Naive B cell (primary cell): ENCODE measurements around the gene CYP2B6. TPM values are rescaled to one million over a fixed set of nuclear protein-coding genes. Genes with fewer than 3 reads are reported as not detected.

Experiments used
- polyA plus RNA-seq, 6 donors: library from polyadenylated mRNA; unstranded; fragments of 300-500 nt; fragmentation: Illumina TruSeq; gene quantifications; one replicate each; pipeline ENCODE4 v1.2.3, GENCODE V29; 2021; ENCODE audit warnings: low read depth in 6 of 6

Gene CYP2B6
- polyA plus RNA-seq, 6 donors from 2014 or later: not detected

Other genes with a start within 250 kb of the CYP2B6 start
- gene ACTMAP, start 240.8 kb upstream of the CYP2B6 start, polyA plus RNA-seq: 1 to 10 TPM; 1.9 to 5.6 (median 4.7) TPM
- gene SNRPA, start 240.1 kb upstream of the CYP2B6 start, polyA plus RNA-seq: 10 to 100 TPM; 48.3 to 88.8 (median 59.8) TPM
- gene MIA, start 215.8 kb upstream of the CYP2B6 start, polyA plus RNA-seq: not detected
- 100 to 1,000 TPM; 111 to 167 (median 145) TPM for gene RAB4B, start 213.0 kb upstream of the CYP2B6 start, polyA plus RNA-seq
- gene EGLN2, start 192.1 kb upstream of the CYP2B6 start, polyA plus RNA-seq: 100 to 1,000 TPM in 4 of 6 donors, 10 to 100 TPM in 2; 66.8 to 184 (median 124) TPM
- not detected for gene CYP2A6, start 140.8 kb upstream of the CYP2B6 start, polyA plus RNA-seq
- not detected for gene CYP2A7, start 109.1 kb upstream of the CYP2B6 start, polyA plus RNA-seq
- gene CYP2A13, start 97.2 kb downstream of the CYP2B6 start, polyA plus RNA-seq: not detected
- gene CYP2F1, start 123.2 kb downstream of the CYP2B6 start, polyA plus RNA-seq: under 1 TPM in 1 of 6 donors, not detected in 5; 0.13 TPM
- gene CYP2S1, start 201.9 kb downstream of the CYP2B6 start, polyA plus RNA-seq: not detected
- gene AXL, start 227.9 kb downstream of the CYP2B6 start, polyA plus RNA-seq: 1 to 10 TPM in 1 of 6 donors, under 1 TPM in 4, not detected in 1; 0.05 to 1.4 (median 0.26) TPM